UCSD-AML1 (cell line): ENCODE results near the gene TMEM212.

Experiments used
- DNase-seq: peaks from one replicate; lab custom pipeline; 2025; ENCODE audit not compliant: unreplicated experiment; lab: John Stamatoyannopoulos, UW

The TMEM212 gene

GRCh38 chr3:171833789-171834460 lies 9.2 kb upstream of the TMEM212 start:
- DNase-seq, result no peak

- no peak for DNase-seq
Measured at GRCh38 chr3:171834461-171834801, 8.7 kb upstream of the TMEM212 start.

- no peak for DNase-seq
Measured at GRCh38 chr3:171835116-171835515, 8.0 kb upstream of the TMEM212 start.

- no peak for DNase-seq
Measured at GRCh38 chr3:171835613-171836012, 7.5 kb upstream of the TMEM212 start.

GRCh38 chr3:171836855-171837254 lies 6.3 kb upstream of the TMEM212 start:
- DNase-seq, result no peak

- no peak for DNase-seq
Measured at GRCh38 chr3:171837698-171838097, 5.5 kb upstream of the TMEM212 start.

GRCh38 chr3:171838218-171838720 lies 4.9 kb upstream of the TMEM212 start:
- no peak for DNase-seq

- no peak for DNase-seq
Measured at GRCh38 chr3:171839270-171839669, 3.9 kb upstream of the TMEM212 start.

GRCh38 chr3:171840445-171840810 lies 2.7 kb upstream of the TMEM212 start:
- DNase-seq, result no peak

- DNase-seq, result no peak
Measured at GRCh38 chr3:171840811-171841619, 2.1 kb upstream of the TMEM212 start.

- no peak for DNase-seq
Measured at GRCh38 chr3:171841620-171842000, 1.5 kb upstream of the TMEM212 start.

- DNase-seq, result no peak
Measured at GRCh38 chr3:171844873-171845272, 1.7 kb downstream of the TMEM212 start.

- DNase-seq, result no peak
Measured at GRCh38 chr3:171845481-171846284, 2.5 kb downstream of the TMEM212 start.

GRCh38 chr3:171846597-171846996 lies 3.4 kb downstream of the TMEM212 start:
- no peak for DNase-seq

GRCh38 chr3:171847133-171847532 lies 4.0 kb downstream of the TMEM212 start:
- DNase-seq, result no peak

- no peak for DNase-seq
Measured at GRCh38 chr3:171847595-171848259, 4.6 kb downstream of the TMEM212 start.

- DNase-seq, result no peak
Measured at GRCh38 chr3:171849617-171850319, 6.6 kb downstream of the TMEM212 start.

- no peak for DNase-seq
Measured at GRCh38 chr3:171850320-171850959, 7.3 kb downstream of the TMEM212 start.

- no peak for DNase-seq
Measured at GRCh38 chr3:171850960-171851659, 8.0 kb downstream of the TMEM212 start.
